WTC11 (cell line): ENCODE measurements around the gene RIN3. TPM values are rescaled to one million over a fixed set of nuclear protein-coding genes. Genes with fewer than 3 reads are reported as not detected.

Experiments used
- ATAC-seq: fragments of 200-7000 bp; cut with Tn5 transposase; 2 replicates; pipeline ENCODE4 v1.10.0; 2021; ENCODE audit warnings: mild to moderate bottlenecking, moderate library complexity
- CTCF ChIA-PET: fragments of 300-600 bp; sonication (Branson Sonifier 250); formaldehyde crosslinking; loops from one replicate; lab custom pipeline; 2021; ENCODE audit warnings: antibody characterized with exemption; lab: Charles Lee
- POLR2A ChIA-PET: fragments of 350-600 bp; sonication (Branson Sonifier 250); formaldehyde crosslinking; loops from one replicate; lab custom pipeline; 2021; ENCODE audit warnings: antibody characterized with exemption; lab: Charles Lee
- DNase-seq: peaks from one replicate; pipeline ENCODE4 v3.0.0; 2021; ENCODE audit warnings: low spot score
- H3K27ac Mint-ChIP-seq: 2 replicates; pipeline ENCODE4 v1.8.0; 2021; ENCODE audit warnings: mixed read lengths
- H3K27me3 Mint-ChIP-seq: 2 replicates; pipeline ENCODE4 v1.8.0; 2021; ENCODE audit warnings: low read depth, mild to moderate bottlenecking, moderate library complexity, mixed read lengths
- H3K36me3 Mint-ChIP-seq: 2 replicates; pipeline ENCODE4 v1.8.0; 2021; ENCODE audit warnings: mixed read lengths
- H3K4me1 Mint-ChIP-seq: 2 replicates; pipeline ENCODE4 v1.8.0; 2022; ENCODE audit warnings: mixed read lengths
- H3K4me3 Mint-ChIP-seq: 2 replicates; pipeline ENCODE4 v1.8.0; 2021; ENCODE audit warnings: mild to moderate bottlenecking, moderate library complexity, mixed read lengths
- H3K9me3 Mint-ChIP-seq: 2 replicates; pipeline ENCODE4 v1.8.0; 2021; ENCODE audit warnings: mixed read lengths
- ARID4B ChIP-seq: sonication (generic); formaldehyde crosslinking; IDR thresholded peaks from 2 replicates; pipeline ENCODE4 v1.8.0; 2023; ENCODE audit warnings: missing genetic modification reagents, mild to moderate bottlenecking, borderline replicate concordance
- EMX1 ChIP-seq: fragments of 250-450 bp; sonication (Bioruptor Pico); IDR thresholded peaks from 2 replicates; pipeline ENCODE4 v1.8.0; 2021; ENCODE audit warnings: mild to moderate bottlenecking
- KAT7 ChIP-seq: sonication (generic); formaldehyde crosslinking; IDR thresholded peaks from 2 replicates; pipeline ENCODE4 v1.8.1; 2023; ENCODE audit warnings: missing genetic modification reagents, mild to moderate bottlenecking, borderline replicate concordance
- MXD4 ChIP-seq: fragments of 250-450 bp; sonication (Bioruptor Pico); IDR thresholded peaks from 2 replicates; pipeline ENCODE4 v1.8.0; 2021; ENCODE audit warnings: mild to moderate bottlenecking, moderate library complexity, borderline replicate concordance
- RELA ChIP-seq: sonication (generic); formaldehyde crosslinking; IDR thresholded peaks from 2 replicates; pipeline ENCODE4 v1.8.1; 2022; ENCODE audit warnings: missing genetic modification reagents, mild to moderate bottlenecking, borderline replicate concordance
- SMAD3 ChIP-seq: sonication (generic); formaldehyde crosslinking; IDR thresholded peaks from 2 replicates; pipeline ENCODE4 v1.8.0; 2022; ENCODE audit warnings: missing genetic modification reagents, mild to moderate bottlenecking, borderline replicate concordance
- TEAD1 ChIP-seq: sonication (generic); formaldehyde crosslinking; IDR thresholded peaks from 2 replicates; pipeline ENCODE4 v1.8.0; 2022; ENCODE audit warnings: mild to moderate bottlenecking, missing genetic modification reagents
- ZMAT4 ChIP-seq: fragments of 250-450 bp; sonication (Bioruptor Pico); IDR thresholded peaks from 2 replicates; pipeline ENCODE4 v1.9.0; 2021; ENCODE audit warnings: mild to moderate bottlenecking
- ZNF138 ChIP-seq: sonication (generic); formaldehyde crosslinking; conservative IDR thresholded peaks from 2 replicates; pipeline ENCODE4 v1.8.1; 2022; ENCODE audit warnings: mild to moderate bottlenecking, moderate library complexity, missing genetic modification reagents
- ZNF317 ChIP-seq: sonication (generic); formaldehyde crosslinking; IDR thresholded peaks from 2 replicates; pipeline ENCODE4 v1.8.1; 2023; ENCODE audit warnings: low read depth, mild to moderate bottlenecking, moderate library complexity, missing genetic modification reagents, borderline replicate concordance
- ZNF423 ChIP-seq: fragments of 250-450 bp; sonication (Bioruptor Pico); IDR thresholded peaks from 2 replicates; pipeline ENCODE4 v2.1.2; 2022; ENCODE audit warnings: mild to moderate bottlenecking, moderate library complexity
- ZNF671 ChIP-seq: fragments of 250-450 bp; sonication (Bioruptor Pico); IDR thresholded peaks from 2 replicates; pipeline ENCODE4 v1.8.0; 2021; ENCODE audit warnings: mild to moderate bottlenecking
- total RNA-seq: library from RNA; stranded (reverse); gene quantifications from 3 replicates; pipeline ENCODE4 v1.2.3, GENCODE V29; 2021
- TF ChIP-seq, protein P1 (sequence below): sonication (generic); formaldehyde crosslinking; IDR thresholded peaks from 2 replicates; pipeline ENCODE4 v1.8.1; 2023; ENCODE audit warnings: mild to moderate bottlenecking, missing genetic modification reagents
- TF ChIP-seq, protein P2 (sequence below): fragments of 250-450 bp; sonication (Bioruptor Pico); IDR thresholded peaks from 2 replicates; pipeline ENCODE4 v1.8.0; 2021; ENCODE audit warnings: mild to moderate bottlenecking
- TF ChIP-seq, protein P3 (sequence below): fragments of 250-450 bp; sonication (Bioruptor Pico); IDR thresholded peaks from 2 replicates; pipeline ENCODE4 v2.1.2; 2022; ENCODE audit warnings: mild to moderate bottlenecking, moderate library complexity

Gene RIN3
- total RNA-seq, 1 experiment from 2014 or later = 3.3 TPM

- Mint-ChIP-seq H3K9me3 (peaks cover 15% of the 10 kb centered on the region), H3K36me3 (peaks cover 4% of the 10 kb centered on the region; the same call in 1 of the 2 replicates), H3K27me3 (no peaks in the 10 kb centered on the region), H3K4me3 (no peak overlapping the region), H3K27ac (no peak overlapping the region), H3K4me1 (peaks cover 12% of the 10 kb centered on the region)
- no peak for ATAC-seq
- POLR2A ChIA-PET = no interaction called here
- CTCF ChIA-PET = interaction anchor here (0.9 kb wide), 1 partner anchor 123 kb away, joined by 3 read pairs; no protein-coding TSS in a partner anchor
- no peak for DNase-seq
- TF ChIP-seq TEAD1 (no peak), ZMAT4 (no peak), EMX1 (CRISPR knock-in tag) (no peak), ZNF423 (CRISPR knock-in tag) (no peak), KAT7 (CRISPR knock-in tag) (no peak), SMAD3 (CRISPR knock-in tag) (no peak), ZNF138 (CRISPR knock-in tag) (no peak)
- TF ChIP-seq, protein P1, sequence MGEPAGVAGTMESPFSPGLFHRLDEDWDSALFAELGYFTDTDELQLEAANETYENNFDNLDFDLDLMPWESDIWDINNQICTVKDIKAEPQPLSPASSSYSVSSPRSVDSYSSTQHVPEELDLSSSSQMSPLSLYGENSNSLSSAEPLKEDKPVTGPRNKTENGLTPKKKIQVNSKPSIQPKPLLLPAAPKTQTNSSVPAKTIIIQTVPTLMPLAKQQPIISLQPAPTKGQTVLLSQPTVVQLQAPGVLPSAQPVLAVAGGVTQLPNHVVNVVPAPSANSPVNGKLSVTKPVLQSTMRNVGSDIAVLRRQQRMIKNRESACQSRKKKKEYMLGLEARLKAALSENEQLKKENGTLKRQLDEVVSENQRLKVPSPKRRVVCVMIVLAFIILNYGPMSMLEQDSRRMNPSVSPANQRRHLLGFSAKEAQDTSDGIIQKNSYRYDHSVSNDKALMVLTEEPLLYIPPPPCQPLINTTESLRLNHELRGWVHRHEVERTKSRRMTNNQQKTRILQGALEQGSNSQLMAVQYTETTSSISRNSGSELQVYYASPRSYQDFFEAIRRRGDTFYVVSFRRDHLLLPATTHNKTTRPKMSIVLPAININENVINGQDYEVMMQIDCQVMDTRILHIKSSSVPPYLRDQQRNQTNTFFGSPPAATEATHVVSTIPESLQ = no peak
- TF ChIP-seq, protein P2, sequence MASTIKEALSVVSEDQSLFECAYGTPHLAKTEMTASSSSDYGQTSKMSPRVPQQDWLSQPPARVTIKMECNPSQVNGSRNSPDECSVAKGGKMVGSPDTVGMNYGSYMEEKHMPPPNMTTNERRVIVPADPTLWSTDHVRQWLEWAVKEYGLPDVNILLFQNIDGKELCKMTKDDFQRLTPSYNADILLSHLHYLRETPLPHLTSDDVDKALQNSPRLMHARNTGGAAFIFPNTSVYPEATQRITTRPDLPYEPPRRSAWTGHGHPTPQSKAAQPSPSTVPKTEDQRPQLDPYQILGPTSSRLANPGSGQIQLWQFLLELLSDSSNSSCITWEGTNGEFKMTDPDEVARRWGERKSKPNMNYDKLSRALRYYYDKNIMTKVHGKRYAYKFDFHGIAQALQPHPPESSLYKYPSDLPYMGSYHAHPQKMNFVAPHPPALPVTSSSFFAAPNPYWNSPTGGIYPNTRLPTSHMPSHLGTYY = no peak
- TF ChIP-seq, protein P3, sequence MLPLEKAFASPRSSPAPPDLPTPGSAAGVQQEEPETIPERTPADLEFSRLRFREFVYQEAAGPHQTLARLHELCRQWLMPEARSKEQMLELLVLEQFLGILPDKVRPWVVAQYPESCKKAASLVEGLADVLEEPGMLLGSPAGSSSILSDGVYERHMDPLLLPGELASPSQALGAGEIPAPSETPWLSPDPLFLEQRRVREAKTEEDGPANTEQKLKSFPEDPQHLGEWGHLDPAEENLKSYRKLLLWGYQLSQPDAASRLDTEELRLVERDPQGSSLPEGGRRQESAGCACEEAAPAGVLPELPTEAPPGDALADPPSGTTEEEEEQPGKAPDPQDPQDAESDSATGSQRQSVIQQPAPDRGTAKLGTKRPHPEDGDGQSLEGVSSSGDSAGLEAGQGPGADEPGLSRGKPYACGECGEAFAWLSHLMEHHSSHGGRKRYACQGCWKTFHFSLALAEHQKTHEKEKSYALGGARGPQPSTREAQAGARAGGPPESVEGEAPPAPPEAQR (CRISPR knock-in tag) = no peak
These were observed 48.9 kb upstream of the RIN3 start for GRCh38 chr14:92464716-92465115.

GRCh38 chr14:92465353-92466055 lies 48.1 kb upstream of the RIN3 start:
- CTCF ChIA-PET = interaction anchor here (0.9 kb wide), 3 partner anchors 122 to 221 kb away, joined by 3 read pairs; no protein-coding TSS in a partner anchor
- H3K27ac Mint-ChIP-seq = no peak overlapping the region
- TF ChIP-seq MXD4 = no peak
- no peak for TF ChIP-seq RELA
- no peak for TF ChIP-seq ARID4B (CRISPR knock-in tag)
- no peak for TF ChIP-seq ZNF317 (CRISPR knock-in tag)
- TF ChIP-seq ZNF671 = no peak
- no peak for TF ChIP-seq SMAD3 (CRISPR knock-in tag)
- TF ChIP-seq, all 79 proteins: peak for 0
- Mint-ChIP-seq H3K27me3 (no peaks in the 10 kb centered on the region), H3K4me3 (no peak overlapping the region), H3K36me3 (peaks cover 8% of the 10 kb centered on the region), H3K9me3 (peaks cover 22% of the 10 kb centered on the region), H3K4me1 (peaks cover 14% of the 10 kb centered on the region)
- POLR2A ChIA-PET = interaction anchor here (0.5 kb wide), 1 partner anchor 608 kb away, joined by 4 read pairs; no protein-coding TSS in a partner anchor
- DNase-seq (no peak), ATAC-seq (peak; percentile 65)
